ENCODE results near the gene ICA1.
"Not testable (repeated sequence)": the region's sequence is repeated elsewhere in the genome, so short reads cannot be mapped to it uniquely, and the experiment has no call there.

Gene ICA1

GRCh38 chr7:8271960-8272359 is 10.0 kb upstream of the ICA1 start:
- in situ Hi-C loops (cut with HindIII; ENCODE audit: low sequenced_read_pairs), result no loop called here

DNA sequence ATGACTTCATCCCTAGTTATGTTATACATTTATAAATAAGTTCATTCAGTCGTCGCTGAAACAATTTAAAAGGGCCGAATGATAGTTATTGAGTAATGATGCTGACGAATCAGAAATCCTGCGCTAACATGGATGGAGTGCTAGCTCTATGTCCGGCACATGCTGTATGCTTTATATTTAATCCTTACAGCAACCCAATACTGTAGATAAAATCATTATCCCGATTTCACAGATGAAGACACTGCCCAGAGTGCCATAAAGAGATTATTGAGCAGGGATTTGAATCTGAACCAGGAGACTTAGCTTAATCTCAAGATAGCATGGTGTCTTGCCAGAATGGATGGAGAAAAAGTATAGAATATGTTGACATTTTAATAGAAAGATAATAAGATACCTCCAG is 1.1 kb upstream of the ICA1 start:
- in situ Hi-C loops (cut with HindIII; ENCODE audit: low sequenced_read_pairs), result no loop called here

DNA sequence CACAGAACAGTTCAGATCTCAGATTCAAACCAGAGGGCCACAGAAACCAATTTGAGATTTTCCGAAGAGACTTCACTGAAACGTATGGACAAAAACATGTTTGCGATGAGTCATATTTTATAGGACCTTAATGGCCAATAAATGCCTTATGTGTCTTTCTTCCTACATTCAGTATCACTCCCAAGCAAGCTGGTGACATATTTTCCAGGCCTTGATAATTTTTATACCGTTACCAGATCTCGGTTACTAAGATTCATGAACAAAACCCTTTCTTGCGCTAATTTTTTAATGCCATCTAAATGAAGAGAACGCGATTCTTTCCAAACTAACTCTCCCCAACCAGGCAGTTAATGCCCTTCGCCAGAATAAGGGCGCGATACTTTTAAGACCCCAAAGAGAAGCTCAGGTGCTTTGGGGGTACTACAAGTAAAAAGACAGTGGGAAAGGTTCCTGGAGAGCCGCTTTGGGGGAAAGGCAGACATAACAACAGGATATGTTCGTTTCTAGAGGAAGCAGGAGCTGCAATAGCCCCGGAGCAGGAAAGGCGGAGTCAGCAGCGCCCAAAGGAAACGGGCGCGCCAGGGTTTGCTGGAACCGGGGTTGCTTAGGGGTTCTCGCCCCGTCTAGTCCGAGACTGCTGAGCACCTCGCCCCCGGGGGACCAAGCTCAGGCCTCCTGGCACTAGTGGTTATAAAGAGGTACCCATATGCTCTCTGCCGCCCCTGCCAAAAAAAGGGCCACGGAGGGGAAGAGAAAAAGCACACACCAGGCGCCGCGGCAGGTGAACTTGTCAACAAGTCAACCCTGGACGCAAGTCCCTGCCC is 884 bp downstream of the ICA1 start:
- in situ Hi-C loops (cut with HindIII; ENCODE audit: low sequenced_read_pairs), result no loop called here

DNA sequence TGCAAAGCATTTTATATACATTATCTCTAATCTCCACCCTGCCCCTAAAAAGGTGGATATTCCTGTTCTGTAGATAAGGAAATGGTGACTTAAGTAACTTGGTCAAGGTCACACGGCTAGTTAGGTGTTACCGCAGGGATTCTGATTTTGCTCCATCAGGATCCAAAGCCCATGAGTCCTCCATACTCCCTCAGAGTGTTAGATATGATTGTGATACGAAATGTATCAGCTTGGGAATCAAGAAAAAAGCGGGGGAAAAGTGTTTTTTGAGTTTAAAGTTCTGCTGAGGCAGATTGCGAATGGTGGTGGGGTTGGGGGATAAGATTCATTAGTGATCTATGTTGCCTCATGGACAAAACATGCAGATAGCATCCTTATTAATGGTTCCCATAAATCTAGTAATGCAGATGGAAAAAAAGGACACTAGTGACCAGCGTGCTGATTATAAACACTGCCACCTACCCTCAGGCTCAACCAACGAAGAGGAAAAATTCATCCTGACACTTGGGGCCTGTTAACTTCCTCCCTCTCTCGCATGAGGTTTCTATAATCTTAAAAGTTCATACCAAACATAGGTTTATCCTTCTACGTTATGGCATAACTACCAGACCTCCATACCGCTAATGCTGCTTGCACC is 2.3 kb downstream of the ICA1 start:
- in situ Hi-C loops (cut with HindIII; ENCODE audit: low sequenced_read_pairs), result no loop called here

DNA sequence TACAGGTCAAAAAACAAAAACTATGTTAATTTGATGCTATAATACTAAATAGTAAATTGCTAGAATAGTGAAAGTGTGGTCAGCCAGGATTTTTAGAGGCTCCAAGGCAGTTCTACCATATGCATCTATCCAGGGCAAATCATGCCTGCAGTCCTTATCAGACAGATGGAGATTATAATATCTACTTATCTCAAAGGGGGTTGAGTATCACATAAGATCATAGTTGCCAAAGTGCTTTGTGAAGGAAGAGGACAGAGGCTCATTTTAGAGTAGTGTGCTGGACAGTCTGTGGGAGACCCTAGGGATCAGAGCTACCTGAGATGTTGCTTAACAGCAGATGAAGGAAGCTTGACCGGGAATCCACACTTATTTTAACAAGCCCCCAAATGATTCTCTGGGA is 3.2 kb downstream of the ICA1 start:
- in situ Hi-C loops (cut with HindIII; ENCODE audit: low sequenced_read_pairs), result no loop called here

GRCh38 chr7:8258166-8258565 is 3.8 kb downstream of the ICA1 start:
- in situ Hi-C loops (cut with HindIII; ENCODE audit: low sequenced_read_pairs), result no loop called here

GRCh38 chr7:8255680-8256655 is 6.0 kb downstream of the ICA1 start:
- in situ Hi-C loops (cut with HindIII; ENCODE audit: low sequenced_read_pairs), result no loop called here

DNA sequence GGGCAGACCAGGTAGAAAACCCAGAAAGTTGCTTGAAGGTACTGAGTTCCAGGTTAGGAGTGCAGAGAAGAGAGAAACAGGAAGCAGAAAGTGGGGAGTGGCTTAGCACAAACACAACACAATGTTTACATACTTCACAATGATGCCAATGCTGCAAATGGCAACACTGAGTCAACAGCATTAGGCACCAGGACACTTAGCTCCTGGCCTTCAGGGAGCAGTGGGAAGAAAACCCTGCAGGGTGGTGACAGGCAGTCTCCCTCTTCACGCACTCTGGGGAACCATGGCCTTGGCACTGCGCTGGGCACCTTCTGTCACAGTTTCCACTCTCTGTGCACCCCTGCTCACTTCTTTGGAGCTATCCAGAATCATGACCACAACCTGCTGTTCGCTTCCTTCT is 7.3 kb downstream of the ICA1 start:
- in situ Hi-C loops (cut with HindIII; ENCODE audit: low sequenced_read_pairs), result no loop called here

DNA sequence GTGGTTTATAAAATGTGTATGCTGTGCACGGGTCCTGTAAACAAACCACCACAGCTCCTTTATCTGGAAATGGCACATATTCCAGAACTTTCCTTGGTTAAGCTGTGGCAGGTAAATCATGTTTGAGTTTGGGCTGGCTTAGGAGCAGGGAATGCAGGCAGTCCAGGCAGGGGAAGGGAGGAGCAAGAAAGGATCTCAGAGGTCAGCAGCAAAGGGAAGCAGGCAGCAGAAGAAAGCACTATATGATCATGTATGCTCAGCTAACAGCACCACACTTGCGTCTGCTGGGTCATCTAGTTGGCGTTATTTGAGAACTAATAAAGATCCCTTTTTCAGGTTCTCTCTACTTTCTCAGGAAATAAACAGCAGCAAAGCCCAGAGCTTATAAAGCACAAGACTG is 7.8 kb downstream of the ICA1 start:
- in situ Hi-C loops (cut with HindIII; ENCODE audit: low sequenced_read_pairs), result no loop called here

DNA sequence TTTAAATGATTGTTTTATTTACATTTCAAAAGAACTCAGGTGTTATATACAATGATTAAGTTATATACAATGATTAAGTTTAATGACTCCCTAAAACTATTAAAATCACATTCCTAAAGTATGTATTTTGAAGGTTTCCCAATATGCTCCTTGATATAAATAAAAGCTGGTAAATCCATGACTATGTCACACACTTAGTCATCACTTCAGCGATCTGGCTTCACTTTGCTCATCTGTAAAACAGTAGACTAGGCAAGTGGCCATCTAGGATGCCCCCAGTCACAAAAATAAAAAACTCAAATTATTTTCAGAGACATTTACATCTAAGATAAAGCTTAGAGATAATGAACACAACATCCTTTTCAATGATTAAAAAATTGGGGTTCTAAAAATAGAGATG is 10.8 kb downstream of the ICA1 start:
- in situ Hi-C loops (cut with HindIII; ENCODE audit: low sequenced_read_pairs), result no loop called here

DNA sequence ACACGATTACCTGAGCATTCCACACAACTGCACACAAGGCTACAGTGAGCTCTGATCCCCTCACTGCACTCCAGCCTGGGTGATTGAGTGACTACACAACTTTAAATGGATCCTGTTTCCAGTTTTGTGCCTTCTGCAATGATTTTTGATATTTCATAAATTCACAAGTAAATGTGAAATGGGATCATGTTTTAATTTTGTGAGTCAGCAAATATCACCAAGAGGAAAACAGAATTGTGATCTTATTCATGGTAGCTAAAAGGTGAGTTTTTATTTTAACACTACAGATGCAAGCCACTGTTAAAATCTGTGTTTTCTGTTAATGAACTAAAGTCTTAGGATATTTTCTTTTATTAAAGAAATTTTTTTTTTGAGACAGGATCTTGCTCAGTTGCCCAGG is 11.4 kb downstream of the ICA1 start:
- in situ Hi-C loops (cut with HindIII; ENCODE audit: low sequenced_read_pairs), result no loop called here

GRCh38 chr7:8249121-8249520 is 12.8 kb downstream of the ICA1 start:
- in situ Hi-C loops (cut with HindIII; ENCODE audit: low sequenced_read_pairs), result no loop called here

DNA sequence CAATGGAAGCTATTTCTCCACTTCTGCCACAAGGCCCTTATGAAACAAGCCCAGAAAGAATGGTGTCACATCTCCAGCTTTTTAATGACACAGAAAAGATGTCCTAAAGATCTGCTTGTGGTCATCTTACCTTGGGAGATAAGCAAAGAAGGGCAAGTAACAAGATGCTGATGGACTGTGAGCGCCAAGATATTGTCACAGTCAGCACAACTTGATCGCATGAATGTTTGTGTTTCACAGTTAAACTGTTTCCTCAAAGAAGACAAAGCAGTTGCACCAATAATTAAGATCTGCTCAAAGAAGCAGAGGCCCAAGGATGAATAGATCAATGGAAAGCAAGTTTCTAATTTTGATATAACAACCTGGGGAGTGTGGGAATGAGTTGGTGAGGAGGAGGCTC is 15.9 kb downstream of the ICA1 start:
- in situ Hi-C loops (cut with HindIII; ENCODE audit: low sequenced_read_pairs), result no loop called here

GRCh38 chr7:8245032-8245431 is 16.9 kb downstream of the ICA1 start:
- in situ Hi-C loops (cut with HindIII; ENCODE audit: low sequenced_read_pairs), result not testable (repeated sequence)

GRCh38 chr7:8243059-8243458 is 18.9 kb downstream of the ICA1 start:
- in situ Hi-C loops (cut with HindIII; ENCODE audit: low sequenced_read_pairs), result not testable (repeated sequence)

- in situ Hi-C loops (cut with HindIII; ENCODE audit: low sequenced_read_pairs), result not testable (repeated sequence)
These were observed 22.1 kb downstream of the ICA1 start for GRCh38 chr7:8239702-8240362.

GRCh38 chr7:8236780-8237407 is 25.1 kb downstream of the ICA1 start:
- in situ Hi-C loops (cut with HindIII; ENCODE audit: low sequenced_read_pairs), result no loop called here

- in situ Hi-C loops (cut with HindIII; ENCODE audit: low sequenced_read_pairs), result no loop called here
These were observed 28.7 kb downstream of the ICA1 start for GRCh38 chr7:8232999-8233847.

DNA sequence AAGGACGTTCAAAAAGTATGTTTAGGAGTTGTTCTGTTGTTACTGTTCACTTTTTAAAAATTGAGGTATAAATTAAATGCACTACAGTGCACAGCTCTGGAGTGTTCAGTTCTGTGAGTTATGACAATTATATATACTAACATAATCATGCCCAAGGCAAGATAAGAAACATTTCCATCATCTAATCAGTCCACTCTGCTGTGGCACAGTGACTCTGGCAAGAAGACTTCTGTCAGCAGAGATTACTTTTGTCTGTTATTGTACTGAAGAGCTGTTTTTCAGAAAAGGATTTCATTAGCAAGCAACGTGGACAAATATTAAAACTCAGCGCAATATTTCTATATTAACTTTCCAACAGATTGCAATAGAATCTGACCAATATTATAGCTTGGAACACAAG is 32.0 kb downstream of the ICA1 start:
- in situ Hi-C loops (cut with HindIII; ENCODE audit: low sequenced_read_pairs), result no loop called here
